Activated CD4-positive, alpha-beta T cell treated with anti-CD3 and anti-CD28 coated beads, Interleukin-2, amount 10 ng/mL, durations not matched to agents 7 days and 5 days (primary cell): ENCODE data around the gene CDKN2C. TPM values are rescaled to one million over a fixed set of nuclear protein-coding genes. Genes with fewer than 3 reads are reported as not detected.
"Not testable (repeated sequence)": the region's sequence is repeated elsewhere in the genome, so short reads cannot be mapped to it uniquely, and the experiment has no call there.

ENCODE experiments used
- CTCF ChIA-PET: fragments of 350-600 bp; sonication (Branson Sonifier 250); formaldehyde crosslinking; loops from one replicate; lab custom pipeline; 2021; ENCODE audit warnings: antibody characterized with exemption; lab: Charles Lee
- POLR2A ChIA-PET: fragments of 350-600 bp; sonication (Branson Sonifier 250); formaldehyde crosslinking; loops from one replicate; lab custom pipeline; 2021; ENCODE audit warnings: antibody characterized with exemption; lab: Charles Lee
- DNase-seq: peaks from one replicate; pipeline ENCODE4 v3.0.0-alpha.2; 2020
- H3K27ac Mint-ChIP-seq: one replicate; pipeline ENCODE4 v1.8.0; 2021; ENCODE audit warnings: mild to moderate bottlenecking, moderate library complexity, mixed read lengths
- H3K27me3 Mint-ChIP-seq: one replicate; pipeline ENCODE4 v1.8.0; 2021; ENCODE audit warnings: mixed read lengths
- H3K36me3 Mint-ChIP-seq: one replicate; pipeline ENCODE4 v1.8.0; 2021; ENCODE audit warnings: low read depth, mixed read lengths
- H3K4me1 Mint-ChIP-seq: one replicate; pipeline ENCODE4 v1.8.0; 2021; ENCODE audit warnings: mixed read lengths
- H3K4me3 Mint-ChIP-seq: one replicate; pipeline ENCODE4 v1.8.0; 2021; ENCODE audit warnings: mild to moderate bottlenecking, moderate library complexity, mixed read lengths
- H3K9me3 Mint-ChIP-seq: one replicate; pipeline ENCODE4 v1.8.0; 2021; ENCODE audit warnings: mixed read lengths
- total RNA-seq, 2 experiments: library from RNA; stranded (reverse); gene quantifications; one replicate each; pipeline ENCODE4 v1.2.3, GENCODE V29; 2021

Gene CDKN2C
- total RNA-seq: 10 to 100 TPM; 80.0 to 82.3 TPM

GRCh38 chr1:50969611-50970508 is at the start of gene CDKN2C:
TSS of gene CDKN2C (plus strand) at chr1:50970245. CDS start at chr1:50970369, 124 bp downstream.
- Mint-ChIP-seq H3K4me1 (peaks cover 29% of the 10 kb centered on the region), H3K36me3 (peaks cover 42% of the 10 kb centered on the region), H3K4me3 (peak within 1 kb of the TSS; percentile 97), H3K27ac (peak within 1 kb of the TSS; percentile 100), H3K9me3 (no peaks in the 10 kb centered on the region), H3K27me3 (peaks cover 15% of the 10 kb centered on the region)
- DNase-seq: peak; percentile 75
- CTCF ChIA-PET: interaction anchor here (1.0 to 1.8 kb wide), 4 partner anchors 9 to 26 kb away, joined by 3 to 8 read pairs (median 4); no protein-coding TSS in a partner anchor
- POLR2A ChIA-PET: interaction anchor here (0.6 to 2.0 kb wide), 4 partner anchors 8 to 593 kb away, joined by 3 to 7 read pairs (median 3); no protein-coding TSS in a partner anchor

- Mint-ChIP-seq H3K36me3 (peaks cover 26% of the 10 kb centered on the region), H3K9me3 (peaks cover 25% of the 10 kb centered on the region), H3K4me3 (no peak overlapping the region), H3K4me1 (peaks cover 2% of the 10 kb centered on the region), H3K27ac (no peak overlapping the region), H3K27me3 (no peaks in the 10 kb centered on the region)
- no peak for DNase-seq
- ChIA-PET POLR2A (no interaction called here), CTCF (no interaction called here)
Observed at GRCh38 chr1:50920409-50920808, 49.6 kb upstream of the CDKN2C start.

GRCh38 chr1:50921029-50921428 is 49.0 kb upstream of the CDKN2C start:
- H3K4me3 Mint-ChIP-seq: no peak overlapping the region
- ChIA-PET POLR2A (no interaction called here), CTCF (no interaction called here)
- H3K9me3 Mint-ChIP-seq: peaks cover 25% of the 10 kb centered on the region
- H3K4me1 Mint-ChIP-seq: peaks cover 2% of the 10 kb centered on the region
- H3K36me3 Mint-ChIP-seq: peaks cover 26% of the 10 kb centered on the region
- no peaks in the 10 kb centered on the region for H3K27me3 Mint-ChIP-seq
- DNase-seq: no peak
- no peak overlapping the region for H3K27ac Mint-ChIP-seq

- Mint-ChIP-seq H3K9me3 (peaks cover 25% of the 10 kb centered on the region), H3K4me3 (no peak overlapping the region), H3K27ac (no peak overlapping the region), H3K36me3 (peaks cover 32% of the 10 kb centered on the region), H3K27me3 (no peaks in the 10 kb centered on the region), H3K4me1 (peaks cover 5% of the 10 kb centered on the region)
- DNase-seq: no peak
- CTCF ChIA-PET: no interaction called here
- POLR2A ChIA-PET: no interaction called here
Observed at GRCh38 chr1:50923564-50923963, 46.5 kb upstream of the CDKN2C start.

GRCh38 chr1:50929376-50929958 is 40.6 kb upstream of the CDKN2C start:
- H3K36me3 Mint-ChIP-seq: peaks cover 13% of the 10 kb centered on the region
- H3K4me1 Mint-ChIP-seq: peaks cover 17% of the 10 kb centered on the region
- no peak overlapping the region for H3K27ac Mint-ChIP-seq
- POLR2A ChIA-PET: interaction anchor here (0.5 kb wide), 1 partner anchor 328 kb away, joined by 11 read pairs; no protein-coding TSS in a partner anchor
- DNase-seq: no peak
- H3K9me3 Mint-ChIP-seq: peaks cover 3% of the 10 kb centered on the region
- CTCF ChIA-PET: interaction anchor here (1.0 to 1.3 kb wide), 6 partner anchors 9 to 48 kb away, joined by 3 to 4 read pairs (median 3); no protein-coding TSS in a partner anchor
- no peaks in the 10 kb centered on the region for H3K27me3 Mint-ChIP-seq
- H3K4me3 Mint-ChIP-seq: no peak overlapping the region

- H3K4me1 Mint-ChIP-seq: peaks cover 17% of the 10 kb centered on the region
- no peak overlapping the region for H3K4me3 Mint-ChIP-seq
- H3K9me3 Mint-ChIP-seq: peaks cover under 1% of the 10 kb centered on the region
- DNase-seq: no peak
- H3K27ac Mint-ChIP-seq: no peak overlapping the region
- CTCF ChIA-PET: interaction anchor here (1.0 to 1.3 kb wide), 5 partner anchors 9 to 47 kb away, joined by 3 to 4 read pairs (median 3); no protein-coding TSS in a partner anchor
- no peaks in the 10 kb centered on the region for H3K27me3 Mint-ChIP-seq
- peaks cover 10% of the 10 kb centered on the region for H3K36me3 Mint-ChIP-seq
- POLR2A ChIA-PET: interaction anchor here (0.5 kb wide), 1 partner anchor 327 kb away, joined by 11 read pairs; no protein-coding TSS in a partner anchor
Observed at GRCh38 chr1:50930193-50930592, 39.9 kb upstream of the CDKN2C start.

- H3K4me3 Mint-ChIP-seq: no peak overlapping the region
- DNase-seq: no peak
- ChIA-PET CTCF (interaction anchor here (1.0 kb wide), 1 partner anchor 29 kb away, joined by 3 read pairs; the partner anchor contains the start of gene FAF1), POLR2A (no interaction called here)
- no peaks in the 10 kb centered on the region for H3K27me3 Mint-ChIP-seq
- H3K36me3 Mint-ChIP-seq: peaks cover 8% of the 10 kb centered on the region
- H3K27ac Mint-ChIP-seq: no peak overlapping the region
- H3K9me3 Mint-ChIP-seq: no peaks in the 10 kb centered on the region
- H3K4me1 Mint-ChIP-seq: peaks cover 17% of the 10 kb centered on the region
Observed at GRCh38 chr1:50930965-50931737, 38.9 kb upstream of the CDKN2C start.

- peaks cover 17% of the 10 kb centered on the region for H3K4me1 Mint-ChIP-seq
- H3K27me3 Mint-ChIP-seq, H3K27ac Mint-ChIP-seq, DNase-seq, H3K4me3 Mint-ChIP-seq, H3K9me3 Mint-ChIP-seq, H3K36me3 Mint-ChIP-seq, POLR2A ChIA-PET: not testable (repeated sequence)
- CTCF ChIA-PET: interaction anchor here (1.0 kb wide), 1 partner anchor 28 kb away, joined by 3 read pairs; the partner anchor contains the start of gene FAF1
Observed at GRCh38 chr1:50932043-50932442, 38.0 kb upstream of the CDKN2C start.

GRCh38 chr1:50933770-50934169 is 36.3 kb upstream of the CDKN2C start:
- H3K4me3 Mint-ChIP-seq, CTCF ChIA-PET, DNase-seq, H3K9me3 Mint-ChIP-seq, POLR2A ChIA-PET, H3K27ac Mint-ChIP-seq, H3K36me3 Mint-ChIP-seq, H3K27me3 Mint-ChIP-seq: not testable (repeated sequence)
- H3K4me1 Mint-ChIP-seq: peaks cover 15% of the 10 kb centered on the region

- CTCF ChIA-PET: no interaction called here
- Mint-ChIP-seq H3K27ac (no peak overlapping the region), H3K4me3 (no peak overlapping the region), H3K36me3 (peaks cover 3% of the 10 kb centered on the region), H3K9me3 (no peaks in the 10 kb centered on the region), H3K4me1 (peaks cover 15% of the 10 kb centered on the region), H3K27me3 (no peaks in the 10 kb centered on the region)
- DNase-seq: no peak
- POLR2A ChIA-PET: no interaction called here
Observed at GRCh38 chr1:50934838-50935237, 35.2 kb upstream of the CDKN2C start.

GRCh38 chr1:50935276-50935675 is 34.8 kb upstream of the CDKN2C start:
- CTCF ChIA-PET, H3K27me3 Mint-ChIP-seq, H3K9me3 Mint-ChIP-seq, POLR2A ChIA-PET, DNase-seq, H3K27ac Mint-ChIP-seq, H3K36me3 Mint-ChIP-seq, H3K4me3 Mint-ChIP-seq: not testable (repeated sequence)
- H3K4me1 Mint-ChIP-seq: peaks cover 10% of the 10 kb centered on the region

- Mint-ChIP-seq H3K4me3 (no peak overlapping the region), H3K27me3 (no peaks in the 10 kb centered on the region), H3K36me3 (peaks cover 3% of the 10 kb centered on the region), H3K27ac (no peak overlapping the region), H3K4me1 (peaks cover 4% of the 10 kb centered on the region), H3K9me3 (no peaks in the 10 kb centered on the region)
- DNase-seq: no peak
- ChIA-PET POLR2A (no interaction called here), CTCF (no interaction called here)
Observed at GRCh38 chr1:50936321-50936720, 33.7 kb upstream of the CDKN2C start.
